H9 (cell line): ENCODE data around the gene NDUFAB1. TPM values are rescaled to one million over a fixed set of nuclear protein-coding genes. Genes with fewer than 3 reads are reported as not detected.

Source experiments
- DNase-seq: peaks from one replicate; pipeline ENCODE4 v3.0.0-alpha.2; 2017
- H2AFZ ChIP-seq: one replicate; pipeline ENCODE4 v1.6.1; 2013; ENCODE audit warnings: mild to moderate bottlenecking, low read length, control low read depth, moderate library complexity
- H2AK5ac ChIP-seq: 2 replicates; pipeline ENCODE4 v1.6.1; 2013; ENCODE audit warnings: low read length, control low read depth, mixed read lengths; ENCODE audit not compliant: insufficient read length
- H2BK120ac ChIP-seq: one replicate; pipeline ENCODE4 v1.6.1; 2013; ENCODE audit warnings: low read depth, mild to moderate bottlenecking, low read length, control low read depth, inconsistent platforms; ENCODE audit not compliant: poor library complexity, severe bottlenecking
- H2BK12ac ChIP-seq: 2 replicates; pipeline ENCODE4 v1.6.1; 2013; ENCODE audit warnings: low read length, control low read depth, mixed read lengths, low read depth; ENCODE audit not compliant: insufficient read length
- H2BK15ac ChIP-seq: 2 replicates; pipeline ENCODE4 v1.6.1; 2013; ENCODE audit warnings: low read depth, low read length, control low read depth
- H2BK20ac ChIP-seq: one replicate; pipeline ENCODE4 v1.6.1; 2013; ENCODE audit warnings: low read depth, mild to moderate bottlenecking, low read length, control low read depth, inconsistent platforms; ENCODE audit not compliant: poor library complexity, severe bottlenecking
- H2BK5ac ChIP-seq: 2 replicates; pipeline ENCODE4 v1.6.1; 2013; ENCODE audit warnings: low read length, control low read depth, mixed read lengths; ENCODE audit not compliant: insufficient read length
- H3K14ac ChIP-seq: 2 replicates; pipeline ENCODE4 v1.6.1; 2013; ENCODE audit warnings: low read length, control low read depth; ENCODE audit not compliant: insufficient read depth
- H3K18ac ChIP-seq: 2 replicates; pipeline ENCODE4 v1.6.1; 2013; ENCODE audit warnings: low read depth, mild to moderate bottlenecking, mixed read lengths, low read length, control low read depth; ENCODE audit not compliant: insufficient read length
- H3K23ac ChIP-seq: 2 replicates; pipeline ENCODE4 v1.6.1; 2013; ENCODE audit warnings: low read length, control low read depth, mixed read lengths, low read depth; ENCODE audit not compliant: insufficient read length
- H3K23me2 ChIP-seq: 2 replicates; pipeline ENCODE4 v1.6.1; 2013; ENCODE audit warnings: low read depth, mild to moderate bottlenecking, mixed read lengths, low read length, control low read depth; ENCODE audit not compliant: insufficient read length, poor library complexity, severe bottlenecking
- H3K27ac ChIP-seq: 2 replicates; pipeline ENCODE4 v1.5.1; 2013; ENCODE audit warnings: low read length, control low read depth, mixed read lengths, low read depth; ENCODE audit not compliant: insufficient read length
- H3K27me3 ChIP-seq: 2 replicates; pipeline ENCODE4 v1.6.1; 2013; ENCODE audit warnings: low read length, control low read depth, inconsistent platforms; ENCODE audit not compliant: insufficient read depth
- H3K4ac ChIP-seq: 2 replicates; pipeline ENCODE4 v1.6.1; 2013; ENCODE audit warnings: low read depth, mild to moderate bottlenecking, control low read depth, inconsistent platforms, low read length, moderate library complexity
- H3K4me1 ChIP-seq: 2 replicates; pipeline ENCODE4 v1.6.1; 2013; ENCODE audit warnings: low read length, control low read depth, inconsistent platforms; ENCODE audit not compliant: insufficient read depth
- H3K4me2 ChIP-seq: 2 replicates; pipeline ENCODE4 v1.6.1; 2013; ENCODE audit warnings: low read length, control low read depth, mixed read lengths; ENCODE audit not compliant: insufficient read length, insufficient read depth
- H3K56ac ChIP-seq: 2 replicates; pipeline ENCODE4 v1.6.1; 2013; ENCODE audit warnings: low read depth, mild to moderate bottlenecking, mixed read lengths, low read length, control low read depth; ENCODE audit not compliant: insufficient read length
- H3K79me1 ChIP-seq: 2 replicates; pipeline ENCODE4 v1.6.1; 2013; ENCODE audit warnings: low read depth, mild to moderate bottlenecking, moderate library complexity, low read length, control low read depth, inconsistent platforms; ENCODE audit not compliant: insufficient read depth, poor library complexity, severe bottlenecking
- H3K79me2 ChIP-seq: 2 replicates; pipeline ENCODE4 v1.6.1; 2013; ENCODE audit warnings: low read length, control low read depth, inconsistent platforms; ENCODE audit not compliant: insufficient read depth
- H3K9ac ChIP-seq: 2 replicates; pipeline ENCODE4 v1.6.1; 2013; ENCODE audit warnings: low read length, control low read depth, mixed read lengths; ENCODE audit not compliant: insufficient read length; ENCODE audit errors: extremely low read depth
- H3K9me3 ChIP-seq: one replicate; pipeline ENCODE4 v1.6.1; 2013; ENCODE audit warnings: low read depth, low read length, inconsistent platforms; ENCODE audit not compliant: control insufficient read depth
- H3T11ph ChIP-seq: one replicate; pipeline ENCODE4 v1.6.1; 2013; ENCODE audit warnings: mild to moderate bottlenecking, low read length, control low read depth, inconsistent platforms
- H4K20me1 ChIP-seq: one replicate; pipeline ENCODE4 v1.6.1; 2013; ENCODE audit not compliant: control insufficient read depth, insufficient read length, insufficient read depth
- H4K5ac ChIP-seq: 2 replicates; pipeline ENCODE4 v1.6.1; 2013; ENCODE audit warnings: low read depth, mild to moderate bottlenecking, mixed read lengths, low read length, control low read depth; ENCODE audit not compliant: insufficient read length
- H4K8ac ChIP-seq: replicated peaks from 2 replicates; pipeline ENCODE4 v1.6.1; 2013; ENCODE audit warnings: low read length, control low read depth, mixed read lengths, low read depth; ENCODE audit not compliant: insufficient read length
- H4K91ac ChIP-seq: 2 replicates; pipeline ENCODE4 v1.6.1; 2013; ENCODE audit warnings: low read depth, mild to moderate bottlenecking, moderate library complexity, mixed read lengths, low read length, control low read depth; ENCODE audit not compliant: insufficient read length
- H3K27ac Mint-ChIP-seq, 3 experiments: 2 replicates in 2 of 3; 3 replicates in 1 of 3; pipeline ENCODE4 v1.8.0; 2020 to 2021; ENCODE audit warnings: mixed read lengths in 3 of 3, mild to moderate bottlenecking in 1 of 3, moderate library complexity in 1 of 3
- H3K27me3 Mint-ChIP-seq: 2 replicates; pipeline ENCODE4 v1.8.0; 2021; ENCODE audit warnings: low read depth, mild to moderate bottlenecking, moderate library complexity, mixed read lengths
- H3K36me3 Mint-ChIP-seq, 3 experiments: 2 replicates in 2 of 3; 3 replicates in 1 of 3; pipeline ENCODE4 v1.8.0; 2020 to 2021; ENCODE audit warnings: low read depth in 3 of 3, mixed read lengths in 3 of 3; ENCODE audit not compliant: insufficient read depth in 1 of 3
- H3K4me1 Mint-ChIP-seq, 2 experiments: 2 replicates each; pipeline ENCODE4 v1.8.0; 2020; ENCODE audit warnings: mixed read lengths in 2 of 2
- H3K4me3 Mint-ChIP-seq, 2 experiments: 2 replicates in 1 of 2; 3 replicates in 1 of 2; pipeline ENCODE4 v1.8.0; 2020 to 2021; ENCODE audit warnings: mild to moderate bottlenecking in 2 of 2, mixed read lengths in 2 of 2, moderate library complexity in 1 of 2
- H3K9me3 Mint-ChIP-seq, 2 experiments: 2 replicates in 1 of 2; 3 replicates in 1 of 2; pipeline ENCODE4 v1.8.0; 2020; ENCODE audit warnings: mild to moderate bottlenecking in 2 of 2, mixed read lengths in 2 of 2, moderate library complexity in 1 of 2
- CTCF ChIP-seq: fragments of 200-600 bp; sonication (generic); conservative IDR thresholded peaks from 3 replicates; pipeline ENCODE4 v1.8.0; 2021; ENCODE audit warnings: antibody characterized with exemption, mild to moderate bottlenecking
- WGBS: extraction: QIAGEN DNeasy Blood & Tissue Kit; methylation state at CpG from one replicate; pipeline ENCODE4 v1.1.7; 2013; ENCODE audit warnings: missing lambda C conversion rate, low lambda C conversion rate, mixed read lengths; ENCODE audit not compliant: insufficient read length; ENCODE audit errors: extremely low coverage; 5-methylcytosine and 5-hydroxymethylcytosine counted together
- total RNA-seq: library from RNA; stranded (reverse); gene quantifications from 2 replicates; pipeline ENCODE4 v1.2.1, GENCODE V29; 2021

The NDUFAB1 gene
- total RNA-seq, 1 experiment from 2014 or later: 192 TPM

DNA sequence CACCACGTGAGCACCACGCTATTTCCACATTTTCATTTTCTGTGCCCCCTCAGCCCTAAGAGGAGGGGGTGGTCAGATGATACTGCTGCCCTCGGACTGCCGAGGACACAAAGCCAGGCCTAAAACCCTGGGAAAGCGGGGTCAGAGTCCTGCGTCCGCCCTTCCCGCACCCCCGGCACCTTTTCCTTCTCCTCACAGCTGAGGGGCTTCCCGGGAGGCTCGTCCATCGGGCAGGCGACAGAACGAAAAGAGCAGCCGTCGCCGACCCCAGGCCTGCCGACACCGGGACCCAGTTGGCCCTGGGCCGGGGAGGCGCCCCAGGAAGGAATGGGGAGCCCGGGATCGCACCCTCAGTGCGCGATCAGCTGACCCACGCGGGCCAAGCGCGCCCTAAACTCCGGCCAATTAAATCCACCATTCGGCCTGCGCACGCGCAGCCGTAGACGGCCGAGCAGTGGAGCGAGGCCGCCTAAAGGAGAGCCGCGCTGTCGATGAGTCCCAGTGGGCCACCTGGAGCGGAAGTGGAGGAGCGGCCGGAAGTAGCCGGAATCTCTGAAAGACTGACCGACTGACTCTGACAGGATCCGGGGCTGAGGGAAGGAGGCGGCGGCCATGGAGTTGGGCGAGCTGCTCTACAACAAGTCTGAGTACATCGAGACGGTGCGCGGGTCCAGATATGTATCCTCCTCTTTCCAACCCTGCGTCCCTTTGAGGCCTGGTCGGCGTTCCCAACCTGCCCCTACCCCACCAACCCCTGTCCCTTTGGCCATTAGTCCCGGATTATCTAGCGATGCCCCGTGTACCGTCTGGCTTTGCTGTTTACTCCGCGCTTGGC lies 45.0 kb upstream of the NDUFAB1 start, which contains the start of the genes DCTN5 and PALB2:
DCTN5 (plus strand) TSS at position 536 of the 835 bp plus-strand sequence; CDS start at position 613, 77 bp downstream.
PALB2 (minus strand) TSS at position 380 of the 835 bp plus-strand sequence; CDS start at position 227, 153 bp downstream.
- Histone ChIP-seq H3K9me3 (no peaks in the 10 kb centered on the region), H2BK20ac (no peak within 1 kb of the TSS), H3K9ac (peak within 1 kb of the TSS; percentile 90), H3K56ac (no peak within 1 kb of the TSS), H3K4ac (no peak within 1 kb of the TSS), H3K4me1 (no peaks in the 10 kb centered on the region), H2BK5ac (no peak within 1 kb of the TSS), H3K79me1 (peaks cover 5% of the 10 kb centered on the region), H2BK12ac (no peak within 1 kb of the TSS), H4K91ac (no peak within 1 kb of the TSS), H3T11ph (no peak within 1 kb of the TSS), H4K5ac (peak within 1 kb of the TSS; percentile 35), H3K79me2 (peaks cover 1% of the 10 kb centered on the region; the same call in 1 of the 2 replicates), H3K23ac (no peak within 1 kb of the TSS), H3K27ac (peak within 1 kb of the TSS; percentile 29), H2BK120ac (no peak within 1 kb of the TSS), H3K27me3 (no peaks in the 10 kb centered on the region), H3K14ac (peak within 1 kb of the TSS; percentile 33; the same call in 1 of the 2 replicates), H4K8ac (no peak within 1 kb of the TSS), H2AFZ (no peak within 1 kb of the TSS), H2AK5ac (no peak within 1 kb of the TSS), H3K23me2 (peaks cover 4% of the 10 kb centered on the region), H3K18ac (peak within 1 kb of the TSS; percentile 45), H2BK15ac (no peak within 1 kb of the TSS), H4K20me1 (peaks cover 4% of the 10 kb centered on the region), H3K4me2 (peak within 1 kb of the TSS; percentile 78)
- Mint-ChIP-seq H3K9me3 (no peaks in the 10 kb centered on the region), H3K4me3 (peak within 1 kb of the TSS; percentile 100), H3K36me3 (peaks cover 15 to 51% (median 42%) of the 10 kb centered on the region in 3 experiments; a peak in 6 of 7 replicates), H3K27me3 (no peaks in the 10 kb centered on the region), H3K4me1 (peaks cover 9 to 17% of the 10 kb centered on the region in 2 experiments), H3K27ac (peak within 1 kb of the TSS; percentile 97 to 98 (median 98))
- peak; percentile 88 for DNase-seq
- no CpG with 5 or more reads among the region's 64 CpGs for WGBS
- TF ChIP-seq CTCF: no peak
